Caco-2 (cell line): Measurements from ENCODE around the gene CSMD2. TPM values are rescaled to one million over a fixed set of nuclear protein-coding genes. Genes with fewer than 3 reads are reported as not detected.

ENCODE experiments used
- BruUV-seq: library from RNA; stranded (reverse); fragments of 400-500 nt; replicated peaks from 2 replicates; lab custom pipeline; 2021; lab: Mats Ljungman, UMichigan
- CTCF ChIA-PET: fragments of 300-600 bp; sonication (Branson Sonifier 250); formaldehyde crosslinking; loops from one replicate; lab custom pipeline; 2022; ENCODE audit warnings: antibody characterized with exemption; lab: Charles Lee
- POLR2A ChIA-PET: fragments of 300-600 bp; sonication (Branson Sonifier 250); formaldehyde crosslinking; loops from one replicate; lab custom pipeline; 2022; ENCODE audit warnings: antibody characterized with exemption; lab: Charles Lee
- DNase-seq, 2 experiments: peaks; one replicate each; pipeline versions ENCODE4 v3.0.0 to v3.0.0-alpha.2; 2020 to 2022
- H3K27me3 ChIP-seq: replicated peaks from 2 replicates; pipeline ENCODE4 v1.6.0; 2011; ENCODE audit warnings: low read length; ENCODE audit not compliant: control insufficient read depth, insufficient read depth
- H3K36me3 ChIP-seq: 2 replicates; pipeline ENCODE4 v1.5.1; 2011; ENCODE audit warnings: low read length; ENCODE audit not compliant: control insufficient read depth, insufficient read depth
- H3K4me1 ChIP-seq: fragments of 250-450 bp; sonication (Bioruptor Pico); 2 replicates; pipeline ENCODE4 v1.5.1; 2020; ENCODE audit warnings: mild to moderate bottlenecking
- H3K4me3 ChIP-seq: 2 replicates; pipeline ENCODE4 v1.5.1; 2011; ENCODE audit warnings: low read depth, mild to moderate bottlenecking, control low read depth, low read length
- H3K9me3 ChIP-seq: fragments of 250-450 bp; sonication (Bioruptor Pico); 2 replicates; pipeline ENCODE4 v1.5.1; 2020; ENCODE audit warnings: mild to moderate bottlenecking, moderate library complexity
- H3K27ac Mint-ChIP-seq: one replicate; pipeline ENCODE4 v1.8.0; 2022; ENCODE audit warnings: mixed read lengths; ENCODE audit not compliant: unreplicated experiment
- H3K27me3 Mint-ChIP-seq: one replicate; pipeline ENCODE4 v1.8.0; 2022; ENCODE audit warnings: mixed read lengths; ENCODE audit not compliant: insufficient read depth, unreplicated experiment
- H3K36me3 Mint-ChIP-seq: one replicate; pipeline ENCODE4 v1.8.0; 2022; ENCODE audit warnings: mild to moderate bottlenecking, mixed read lengths; ENCODE audit not compliant: insufficient read depth, unreplicated experiment
- H3K4me1 Mint-ChIP-seq: one replicate; pipeline ENCODE4 v1.8.0; 2022; ENCODE audit warnings: low read depth, mixed read lengths; ENCODE audit not compliant: unreplicated experiment
- H3K4me3 Mint-ChIP-seq: one replicate; pipeline ENCODE4 v1.8.0; 2022; ENCODE audit warnings: mild to moderate bottlenecking, moderate library complexity, mixed read lengths; ENCODE audit not compliant: unreplicated experiment
- H3K9me3 Mint-ChIP-seq: one replicate; pipeline ENCODE4 v1.8.0; 2022; ENCODE audit warnings: mixed read lengths; ENCODE audit not compliant: unreplicated experiment
- intact Hi-C: fragments of 100-400 bp; cut with micrococcal nuclease; formaldehyde crosslinking; loops from one replicate; pipeline ENCODE4 v1.10.0; 2022; ENCODE audit not compliant: unreplicated experiment
- total RNA-seq: library from RNA; stranded (reverse); gene quantifications from 2 replicates; pipeline ENCODE4 v1.2.3, GENCODE V29; 2022
- TF ChIP-seq, protein P1 (sequence below), 2 experiments: fragments of 200-600 bp in 1 of 2; IDR thresholded peaks; 1 replicate in 1 of 2; 2 replicates in 1 of 2; pipeline versions ENCODE4 v1.5.1 to v1.8.0; 2011 to 2022; ENCODE audit warnings: antibody characterized with exemption in 1 of 2, control low read depth in 1 of 2, inconsistent platforms in 1 of 2, low read depth in 1 of 2, low read length in 1 of 2, mild to moderate bottlenecking in 1 of 2, moderate library complexity in 1 of 2; ENCODE audit not compliant: insufficient read depth in 1 of 2, severe bottlenecking in 1 of 2, unreplicated experiment in 1 of 2

The CSMD2 gene
- total RNA-seq, 1 experiment from 2014 or later: not detected

DNA sequence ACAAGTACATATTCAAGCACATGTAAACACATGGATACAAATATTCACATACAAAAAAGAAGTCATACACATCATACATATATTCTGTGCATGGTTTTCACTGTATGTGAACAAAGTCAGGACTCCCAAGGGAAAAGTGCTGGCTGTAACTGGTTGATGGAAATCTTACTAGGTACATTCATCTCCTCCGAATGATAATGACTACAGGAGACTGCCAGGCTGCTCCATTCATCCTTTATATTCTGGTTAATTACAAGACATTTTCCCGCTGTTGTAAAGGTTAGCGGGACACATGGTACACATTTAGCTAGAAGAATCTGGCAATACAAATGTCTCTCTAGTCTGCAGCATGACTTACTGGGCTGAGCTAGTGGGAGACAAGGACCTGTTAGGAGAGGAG is 327.4 kb downstream of the CSMD2 start:
- Histone ChIP-seq H3K4me3 (no peak overlapping the region), H3K4me1 (no peaks in the 10 kb centered on the region), H3K9me3 (no peaks in the 10 kb centered on the region), H3K27me3 (no peaks in the 10 kb centered on the region), H3K36me3 (no peaks in the 10 kb centered on the region)
- CTCF ChIA-PET: no interaction called here
- H3K4me1 Mint-ChIP-seq: peaks cover 8% of the 10 kb centered on the region
- H3K27ac Mint-ChIP-seq: no peak overlapping the region
- H3K9me3 Mint-ChIP-seq: peaks cover 8% of the 10 kb centered on the region
- no TSS peak for BruUV-seq
- POLR2A ChIA-PET: no interaction called here
- no peaks in the 10 kb centered on the region for H3K36me3 Mint-ChIP-seq
- TF ChIP-seq, protein P1, sequence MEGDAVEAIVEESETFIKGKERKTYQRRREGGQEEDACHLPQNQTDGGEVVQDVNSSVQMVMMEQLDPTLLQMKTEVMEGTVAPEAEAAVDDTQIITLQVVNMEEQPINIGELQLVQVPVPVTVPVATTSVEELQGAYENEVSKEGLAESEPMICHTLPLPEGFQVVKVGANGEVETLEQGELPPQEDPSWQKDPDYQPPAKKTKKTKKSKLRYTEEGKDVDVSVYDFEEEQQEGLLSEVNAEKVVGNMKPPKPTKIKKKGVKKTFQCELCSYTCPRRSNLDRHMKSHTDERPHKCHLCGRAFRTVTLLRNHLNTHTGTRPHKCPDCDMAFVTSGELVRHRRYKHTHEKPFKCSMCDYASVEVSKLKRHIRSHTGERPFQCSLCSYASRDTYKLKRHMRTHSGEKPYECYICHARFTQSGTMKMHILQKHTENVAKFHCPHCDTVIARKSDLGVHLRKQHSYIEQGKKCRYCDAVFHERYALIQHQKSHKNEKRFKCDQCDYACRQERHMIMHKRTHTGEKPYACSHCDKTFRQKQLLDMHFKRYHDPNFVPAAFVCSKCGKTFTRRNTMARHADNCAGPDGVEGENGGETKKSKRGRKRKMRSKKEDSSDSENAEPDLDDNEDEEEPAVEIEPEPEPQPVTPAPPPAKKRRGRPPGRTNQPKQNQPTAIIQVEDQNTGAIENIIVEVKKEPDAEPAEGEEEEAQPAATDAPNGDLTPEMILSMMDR (IDR thresholded peaks at IDR 0.05; ENCODE audit: insufficient read depth in 1 of 2, low read depth in 1 of 2, low read length in 1 of 2, severe bottlenecking in 1 of 2, unreplicated experiment in 1 of 2): no peak
- no peak overlapping the region for H3K4me3 Mint-ChIP-seq
- H3K27me3 Mint-ChIP-seq: no peaks in the 10 kb centered on the region
- intact Hi-C loops: no loop called here
- no peak for DNase-seq

DNA sequence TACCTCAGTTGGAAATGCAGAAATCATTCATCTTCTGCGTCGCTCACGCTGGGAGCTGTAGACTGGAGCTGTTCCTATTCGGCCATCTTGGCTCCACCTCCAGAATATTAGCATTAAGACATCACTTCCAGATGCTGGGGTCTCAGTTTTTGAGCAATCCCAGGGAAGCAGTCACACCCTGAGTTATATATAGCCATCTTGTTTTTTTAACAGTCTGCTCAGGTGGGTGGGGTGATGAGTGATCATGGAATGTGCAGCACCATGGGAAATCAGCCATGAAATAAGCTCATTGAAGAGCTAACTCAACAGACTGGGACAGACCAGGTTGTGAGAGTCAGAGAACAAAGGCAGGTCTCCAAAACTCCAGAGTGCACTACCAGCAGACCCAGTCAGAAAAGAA is 328.1 kb downstream of the CSMD2 start:
- no peaks in the 10 kb centered on the region for H3K9me3 ChIP-seq
- H3K4me1 Mint-ChIP-seq: peaks cover 2% of the 10 kb centered on the region
- TF ChIP-seq, protein P1 (IDR thresholded peaks at IDR 0.05; ENCODE audit: insufficient read depth in 1 of 2, low read depth in 1 of 2, low read length in 1 of 2, severe bottlenecking in 1 of 2, unreplicated experiment in 1 of 2): no peak
- H3K27me3 ChIP-seq: no peaks in the 10 kb centered on the region
- no peaks in the 10 kb centered on the region for H3K4me1 ChIP-seq
- no peak overlapping the region for H3K4me3 Mint-ChIP-seq
- no peaks in the 10 kb centered on the region for H3K36me3 ChIP-seq
- no peak overlapping the region for H3K4me3 ChIP-seq
- no peak overlapping the region for H3K27ac Mint-ChIP-seq
- no peak for DNase-seq
- ChIA-PET CTCF (no interaction called here), POLR2A (no interaction called here)
- H3K9me3 Mint-ChIP-seq: peaks cover 1% of the 10 kb centered on the region
- no TSS peak for BruUV-seq
- intact Hi-C loops: no loop called here
- H3K36me3 Mint-ChIP-seq: no peaks in the 10 kb centered on the region
- H3K27me3 Mint-ChIP-seq: no peaks in the 10 kb centered on the region

DNA sequence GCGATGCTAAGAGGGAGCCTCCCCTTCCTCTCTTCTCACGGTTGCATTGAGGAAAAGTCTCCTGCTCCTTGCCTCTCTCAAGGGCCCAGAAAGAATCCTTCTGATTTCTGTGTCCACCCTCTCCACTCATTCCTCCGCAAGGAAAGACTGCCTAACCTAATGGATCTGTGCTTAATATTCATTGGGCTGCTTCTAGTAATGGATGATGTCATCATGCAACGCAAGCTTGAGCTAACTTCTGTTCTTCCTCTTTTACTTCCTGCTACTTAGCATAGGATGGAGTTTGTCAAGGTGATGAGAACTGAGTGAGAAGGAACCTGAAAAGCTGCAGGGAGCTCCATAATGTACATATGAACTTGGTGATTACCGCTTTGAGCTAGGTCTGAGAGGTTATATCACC is 336.4 kb downstream of the CSMD2 start:
- Mint-ChIP-seq H3K36me3 (no peaks in the 10 kb centered on the region), H3K9me3 (peaks cover 9% of the 10 kb centered on the region), H3K4me1 (no peaks in the 10 kb centered on the region), H3K4me3 (no peak overlapping the region), H3K27me3 (no peaks in the 10 kb centered on the region), H3K27ac (no peak overlapping the region)
- Histone ChIP-seq H3K4me1 (no peaks in the 10 kb centered on the region), H3K27me3 (no peaks in the 10 kb centered on the region), H3K36me3 (no peaks in the 10 kb centered on the region), H3K4me3 (no peak overlapping the region), H3K9me3 (no peaks in the 10 kb centered on the region)
- POLR2A ChIA-PET: no interaction called here
- no peak for DNase-seq
- TF ChIP-seq, protein P1 (IDR thresholded peaks at IDR 0.05; ENCODE audit: insufficient read depth in 1 of 2, low read depth in 1 of 2, low read length in 1 of 2, severe bottlenecking in 1 of 2, unreplicated experiment in 1 of 2): no peak
- BruUV-seq: no TSS peak
- intact Hi-C loops: no loop called here
- CTCF ChIA-PET: no interaction called here
